ENCODE results near the gene EDIL3.
"Not testable (repeated sequence)": the region's sequence is repeated elsewhere in the genome, so short reads cannot be mapped to it uniquely, and the experiment has no call there.

The EDIL3 gene

DNA sequence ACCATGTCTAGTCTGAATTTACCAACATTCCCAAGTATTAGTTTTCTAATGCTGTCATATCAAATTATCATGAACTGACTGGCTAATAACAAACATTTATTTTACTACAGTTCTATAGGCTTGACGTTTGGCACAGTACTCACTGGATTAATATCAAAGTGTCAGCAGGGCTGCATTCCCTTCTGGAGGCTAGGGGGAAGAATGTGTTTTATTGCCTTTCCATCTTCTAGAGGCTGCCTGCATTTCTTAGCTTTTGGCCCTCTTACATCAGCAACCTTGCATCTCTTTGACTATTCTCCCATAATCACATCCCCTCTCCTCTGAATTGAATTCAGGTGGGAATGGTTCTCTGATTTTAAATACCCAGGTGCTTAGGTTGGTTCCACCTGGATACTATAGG is 84.7 kb downstream of the EDIL3 start:
- DNase-seq (ENCODE audit: low read depth, low spot score): no peak

DNA sequence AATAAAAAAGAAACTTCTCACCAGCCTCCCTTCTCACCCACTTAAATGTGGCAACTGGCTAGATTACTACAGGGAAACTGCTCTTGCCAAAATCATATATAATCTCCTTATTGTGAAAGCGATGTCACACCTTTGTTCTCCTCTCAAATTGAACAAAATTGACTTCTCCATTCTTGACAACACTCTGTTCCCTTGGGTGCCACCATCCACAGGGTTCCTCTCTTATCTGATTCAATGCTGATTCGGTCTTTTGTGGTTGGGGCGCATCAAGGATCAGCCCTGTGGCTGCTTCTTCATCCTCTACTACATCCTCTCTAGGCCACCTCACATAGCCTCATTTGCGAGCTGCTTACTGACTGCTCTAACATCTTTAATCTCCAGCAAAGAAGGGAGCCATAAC is 86.1 kb downstream of the EDIL3 start:
- no peak for DNase-seq (ENCODE audit: low read depth, low spot score)

DNA sequence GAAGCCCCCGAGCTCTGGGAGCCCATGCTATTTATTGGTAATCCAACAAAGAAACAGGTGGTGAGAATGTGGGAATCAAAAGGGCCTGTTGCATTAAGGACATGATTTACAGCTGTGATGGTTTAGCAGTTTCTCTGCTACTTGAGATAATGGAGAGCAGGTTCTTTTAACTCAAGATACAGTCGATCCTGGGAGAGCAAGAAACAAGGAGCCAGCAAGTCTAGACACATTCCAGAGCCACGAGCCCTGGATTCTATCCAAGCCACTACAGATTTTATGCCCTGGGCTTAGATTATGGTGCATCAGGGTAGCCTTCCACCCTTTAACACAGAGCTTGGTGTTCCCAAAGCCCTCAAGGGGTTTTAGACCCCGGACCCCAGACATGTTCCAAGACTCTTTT is 87.0 kb downstream of the EDIL3 start:
- DNase-seq (ENCODE audit: low read depth, low spot score): not testable (repeated sequence)

DNA sequence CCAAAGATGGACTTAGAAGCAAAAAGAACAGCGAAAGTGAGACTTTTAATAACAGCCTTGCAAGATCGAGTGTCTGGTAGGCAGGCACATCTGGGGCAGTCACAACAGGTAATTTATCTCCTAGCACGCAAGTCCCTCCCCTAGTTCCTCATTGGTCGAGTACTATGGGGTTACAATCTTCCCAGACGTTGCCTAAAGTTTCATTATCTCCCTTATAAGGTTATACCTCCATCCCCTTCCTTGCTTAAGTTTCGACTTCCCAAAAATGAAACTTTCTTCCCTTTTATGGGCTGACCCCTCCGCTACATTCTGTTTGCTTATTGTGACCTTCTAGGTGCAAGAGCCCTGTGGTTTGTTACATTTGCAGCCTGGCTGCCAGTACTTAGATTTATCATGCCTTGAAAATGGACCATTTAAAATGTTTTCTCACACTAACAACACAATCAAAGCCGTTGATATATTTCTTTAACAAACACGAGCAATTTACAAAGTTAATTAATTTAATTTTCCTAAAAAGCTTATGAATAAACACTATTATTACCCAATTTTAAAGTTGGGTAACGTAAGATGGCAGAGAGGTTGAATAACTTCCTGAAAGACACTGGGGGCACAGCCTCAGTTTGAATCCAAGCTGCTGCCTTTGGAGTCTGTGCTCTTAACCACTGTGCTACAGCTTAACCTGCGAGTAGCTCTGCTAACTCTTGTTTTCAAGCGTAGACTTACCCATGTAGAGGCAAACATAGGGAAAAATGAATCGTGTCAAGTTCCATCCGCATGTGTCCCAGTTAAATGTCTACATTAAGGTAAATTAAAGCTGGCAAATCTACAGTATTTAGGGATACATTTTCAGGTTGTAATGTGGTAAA is 91.7 kb downstream of the EDIL3 start:
- DNase-seq (ENCODE audit: low read depth, low spot score): no peak

DNA sequence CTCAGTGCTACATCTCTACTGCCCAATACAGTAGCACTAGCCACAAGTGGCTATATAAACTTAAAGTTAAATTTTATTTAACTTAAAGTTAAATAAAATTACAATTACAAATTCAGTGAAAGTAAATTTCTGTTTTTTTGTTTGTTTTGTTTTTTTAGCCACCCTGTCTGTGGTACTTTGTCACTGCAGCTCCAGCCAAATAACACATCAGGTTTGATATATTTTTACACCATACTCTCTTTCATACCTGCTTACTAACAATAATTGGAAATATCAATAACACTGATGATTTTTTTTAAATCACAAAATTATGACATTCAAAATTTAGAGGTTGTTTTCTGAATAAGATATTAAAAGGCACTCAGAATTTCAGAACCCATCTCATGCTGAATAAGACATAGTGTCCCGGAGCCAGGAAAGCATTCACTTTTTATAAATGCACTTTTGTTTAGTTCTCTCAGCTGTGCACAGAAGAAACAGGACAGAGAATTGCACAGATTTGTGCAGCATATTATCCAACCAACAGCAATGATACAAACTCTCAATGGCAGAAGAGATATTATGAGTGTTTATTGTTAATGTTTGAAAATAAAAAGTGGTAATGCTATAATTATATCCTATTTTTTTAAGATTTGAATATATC is 92.6 kb downstream of the EDIL3 start:
- DNase-seq (ENCODE audit: low read depth, low spot score): no peak

DNA sequence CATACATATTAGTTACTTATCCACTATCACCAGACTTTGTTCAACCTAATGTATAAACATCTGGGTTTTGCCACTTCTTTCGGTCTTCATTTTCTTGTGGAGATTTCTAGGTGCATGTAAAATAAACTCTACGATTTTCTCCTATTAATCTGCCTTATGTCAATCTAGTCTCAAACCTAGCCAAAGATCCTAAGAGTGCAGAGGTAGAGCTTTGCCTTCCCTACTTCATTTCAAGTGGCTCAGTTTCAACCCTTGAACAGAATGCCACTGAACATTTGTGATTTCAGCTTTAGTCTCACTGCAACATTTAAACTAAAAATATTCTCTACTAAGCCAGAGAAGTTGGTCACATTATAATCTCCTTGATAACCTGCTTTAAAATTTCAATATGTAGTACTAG is 94.0 kb downstream of the EDIL3 start:
- DNase-seq (ENCODE audit: low read depth, low spot score): no peak

DNA sequence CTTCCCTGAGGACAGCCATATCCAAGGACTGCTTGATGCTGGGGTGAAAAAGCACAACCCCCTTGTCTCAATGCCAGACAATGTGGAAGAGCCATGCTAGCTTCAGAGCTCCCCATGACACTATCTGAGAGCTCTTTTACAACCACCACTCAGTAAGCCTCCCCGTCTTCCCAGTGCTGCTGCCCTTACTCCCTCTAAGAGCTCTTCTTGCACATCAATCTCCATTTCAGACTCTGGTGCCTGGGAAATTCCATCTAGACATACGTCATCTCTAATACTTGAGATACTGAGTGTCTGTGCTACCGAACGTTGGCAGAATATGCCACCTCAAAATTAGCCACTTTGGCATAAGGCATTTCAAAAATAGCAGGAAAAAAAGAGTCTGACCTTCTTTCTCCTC is 94.5 kb downstream of the EDIL3 start:
- no peak for DNase-seq (ENCODE audit: low read depth, low spot score)

DNA sequence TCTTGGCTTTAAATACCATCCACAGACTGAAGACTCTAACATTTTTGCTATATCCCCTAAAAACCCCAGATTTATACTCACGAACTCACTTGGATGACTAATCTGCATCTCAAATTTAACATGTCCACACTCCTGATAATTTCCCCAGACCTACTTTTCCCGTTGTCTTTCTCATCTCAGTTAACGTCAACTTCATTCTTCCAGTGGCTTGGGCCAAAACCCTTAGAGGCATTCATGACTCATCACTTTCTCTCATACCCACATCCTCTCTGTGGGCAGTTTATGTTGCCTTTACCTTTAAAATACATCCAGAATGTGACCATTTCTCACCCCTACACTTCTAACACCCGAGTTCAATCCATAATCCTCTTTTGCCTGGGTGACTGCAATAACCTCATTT is 96.7 kb downstream of the EDIL3 start:
- no peak for DNase-seq (ENCODE audit: low read depth, low spot score)

DNA sequence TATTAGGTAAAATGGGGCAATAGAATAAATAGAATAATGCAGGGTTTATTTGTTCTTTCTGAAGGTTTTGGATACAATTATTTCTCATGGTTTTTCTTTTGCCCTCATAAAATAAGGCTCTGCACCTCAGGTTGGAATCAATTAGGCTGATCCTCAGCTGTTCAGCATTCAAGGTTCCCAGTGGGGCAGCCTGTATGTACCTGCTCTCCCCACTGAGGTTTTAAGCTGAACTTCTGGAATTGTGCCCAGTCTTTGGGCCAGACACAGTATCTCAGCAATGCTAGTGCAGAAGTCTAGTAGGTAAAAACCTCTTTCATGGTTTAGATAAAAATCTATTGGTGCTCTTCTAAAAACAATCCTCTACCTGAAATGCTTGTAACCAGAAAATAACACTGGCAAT is 98.0 kb downstream of the EDIL3 start:
- DNase-seq (ENCODE audit: low read depth, low spot score): no peak

DNA sequence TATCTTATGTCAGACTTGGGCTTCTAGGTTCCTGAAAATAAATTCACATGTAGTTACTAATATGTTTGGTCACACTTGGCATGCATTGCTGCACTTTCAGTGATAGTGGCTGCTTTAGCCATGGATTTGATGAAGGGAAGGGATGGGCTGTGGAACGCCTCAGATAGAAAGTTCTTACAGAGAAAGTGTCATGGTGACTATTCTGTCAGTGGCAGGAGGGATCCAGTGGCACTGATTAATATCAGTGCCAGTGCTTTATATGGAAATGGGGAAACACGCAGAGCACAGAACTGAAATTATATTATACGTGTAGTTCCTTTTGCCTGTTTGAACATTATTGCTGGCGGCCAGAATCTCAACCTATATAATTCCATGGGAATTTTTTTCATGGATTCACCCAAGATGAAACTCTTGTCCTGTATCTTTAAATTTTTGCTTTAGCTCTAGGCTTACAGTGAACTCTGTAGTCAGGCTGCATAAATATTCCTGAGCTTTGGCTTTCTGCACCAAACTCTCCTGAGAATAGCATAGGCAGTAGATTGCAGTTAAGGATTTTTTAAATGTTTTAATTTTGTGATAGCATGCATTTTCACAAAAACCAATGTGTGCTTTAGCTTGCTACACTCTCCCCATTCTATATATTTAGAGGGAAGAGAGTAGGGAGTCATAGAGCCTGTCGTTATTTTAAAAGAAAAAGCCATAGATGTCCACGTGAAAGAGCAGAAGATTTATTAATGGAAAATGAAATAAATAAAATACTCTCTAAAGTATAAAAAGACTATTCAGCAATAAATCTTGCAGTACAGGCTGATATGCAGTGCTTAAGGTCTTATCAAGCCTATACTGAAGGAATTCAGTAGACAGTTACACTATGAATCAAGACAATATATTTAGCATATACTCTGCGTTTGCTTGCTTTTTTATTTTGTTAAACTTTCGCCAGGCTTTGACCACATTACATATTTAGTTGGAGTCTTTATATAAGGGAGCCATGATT is 98.7 kb downstream of the EDIL3 start:
- no peak for DNase-seq (ENCODE audit: low read depth, low spot score)

DNA sequence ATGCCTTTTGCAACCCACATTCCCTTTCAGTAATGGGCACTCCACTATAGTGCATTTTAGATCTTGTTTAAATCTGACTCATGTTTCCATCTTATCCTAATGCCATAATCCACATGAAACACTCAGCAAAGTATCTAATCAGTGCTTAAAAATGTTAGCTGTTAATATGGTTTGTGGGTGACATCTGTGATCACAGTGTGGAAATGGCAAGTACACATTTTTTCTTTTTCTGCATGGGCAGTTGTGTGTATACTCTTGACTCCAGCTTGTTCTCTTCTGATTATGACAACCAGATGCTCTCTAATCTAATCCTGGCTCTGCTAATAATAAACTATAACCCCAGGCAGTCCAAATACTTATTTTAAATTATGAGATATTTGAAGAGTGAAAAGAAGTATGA is 103.3 kb downstream of the EDIL3 start:
- DNase-seq (ENCODE audit: low read depth, low spot score): no peak

DNA sequence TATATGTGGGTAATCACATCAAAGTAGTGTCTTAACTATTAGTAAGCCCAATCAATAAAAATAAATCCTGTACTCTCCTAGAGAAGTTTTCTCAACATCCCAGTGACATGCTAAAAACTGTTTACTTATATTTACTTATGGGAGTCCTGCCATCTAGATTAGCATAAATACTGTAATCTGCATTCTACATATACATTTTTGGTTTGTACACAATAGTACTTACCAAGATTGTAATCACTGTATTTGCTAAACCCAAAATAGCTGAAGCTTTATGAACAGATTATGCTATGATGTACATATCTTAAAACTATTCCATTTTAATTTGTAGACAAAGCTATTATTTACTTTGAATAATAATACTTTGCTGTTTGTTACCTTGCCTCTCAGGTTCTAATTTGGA is 105.4 kb downstream of the EDIL3 start:
- DNase-seq (ENCODE audit: low read depth, low spot score): no peak

DNA sequence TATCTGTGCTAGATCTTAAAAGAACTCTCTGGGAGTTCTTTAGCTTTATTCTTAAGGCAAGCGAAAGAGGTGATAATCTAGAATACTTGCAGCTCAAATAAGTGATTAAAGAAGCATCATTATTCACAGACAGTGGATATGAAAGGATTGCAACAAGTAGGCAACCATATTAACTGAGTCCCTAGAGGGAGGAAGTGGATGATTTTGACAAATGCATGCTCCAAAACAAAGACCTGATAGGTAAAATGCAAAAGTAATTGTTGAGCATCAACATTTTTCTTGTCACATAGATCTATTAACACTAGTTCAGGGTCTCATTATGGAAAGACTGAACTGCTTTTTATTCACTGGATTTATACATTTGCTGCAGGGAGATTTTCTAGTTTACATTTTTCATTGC is 109.1 kb downstream of the EDIL3 start:
- no peak for DNase-seq (ENCODE audit: low read depth, low spot score)

DNA sequence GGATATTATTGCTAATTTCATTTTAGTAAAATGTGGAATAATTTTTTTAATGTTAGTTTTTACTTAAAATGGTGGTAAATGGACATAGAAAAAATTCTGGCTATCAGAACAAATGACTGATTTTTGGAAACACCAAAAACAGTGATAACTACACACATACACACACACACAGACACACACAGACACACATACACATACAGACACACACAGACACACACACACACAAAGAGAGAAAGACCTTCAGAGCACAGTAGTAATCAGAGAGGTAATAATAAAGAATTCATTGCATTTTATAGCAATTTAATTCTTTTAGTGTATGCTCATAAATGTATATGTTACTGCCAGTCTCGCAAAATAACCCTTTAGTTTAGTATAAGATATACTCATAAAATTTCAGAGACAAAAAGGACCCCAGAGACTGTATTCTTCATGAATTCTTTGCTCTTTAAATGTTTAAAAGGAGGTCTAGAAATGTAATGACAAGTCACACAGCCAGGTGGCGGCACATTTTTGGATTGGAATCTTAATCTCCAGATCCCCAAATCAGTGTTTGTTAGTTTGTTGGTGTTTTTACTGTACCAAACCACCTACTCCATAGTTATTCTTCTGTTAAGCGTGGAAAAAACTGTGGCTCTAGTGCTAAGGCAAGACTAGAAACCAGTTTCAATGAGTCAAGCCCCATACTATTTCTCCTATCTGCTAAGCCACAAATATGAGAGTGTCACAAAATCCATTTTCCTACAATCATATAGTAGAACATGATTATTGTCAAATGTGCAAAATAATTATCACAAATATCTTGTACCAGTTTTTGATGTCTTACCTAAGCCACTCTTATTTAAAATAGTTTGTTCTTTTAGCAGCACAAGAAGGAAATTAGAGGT is 109.9 kb downstream of the EDIL3 start:
- DNase-seq (ENCODE audit: low read depth, low spot score): no peak

DNA sequence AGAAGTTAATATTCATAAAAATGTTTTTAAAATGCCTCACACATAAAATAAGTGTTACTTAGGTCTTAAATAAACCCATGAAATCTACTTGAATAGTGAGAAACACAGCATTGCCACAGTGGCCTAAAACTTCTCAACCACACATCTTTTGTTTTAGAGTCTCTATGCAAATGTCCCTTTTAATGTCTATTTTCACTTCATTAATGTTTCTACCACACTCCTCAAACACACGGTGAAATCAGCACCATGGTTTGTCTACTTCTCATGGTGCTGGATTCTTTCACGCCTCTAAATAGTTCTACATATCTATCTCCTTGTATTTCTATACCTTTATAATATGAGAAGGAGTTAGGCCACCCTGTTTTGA is 111.2 kb downstream of the EDIL3 start:
- no peak for DNase-seq (ENCODE audit: low read depth, low spot score)

DNA sequence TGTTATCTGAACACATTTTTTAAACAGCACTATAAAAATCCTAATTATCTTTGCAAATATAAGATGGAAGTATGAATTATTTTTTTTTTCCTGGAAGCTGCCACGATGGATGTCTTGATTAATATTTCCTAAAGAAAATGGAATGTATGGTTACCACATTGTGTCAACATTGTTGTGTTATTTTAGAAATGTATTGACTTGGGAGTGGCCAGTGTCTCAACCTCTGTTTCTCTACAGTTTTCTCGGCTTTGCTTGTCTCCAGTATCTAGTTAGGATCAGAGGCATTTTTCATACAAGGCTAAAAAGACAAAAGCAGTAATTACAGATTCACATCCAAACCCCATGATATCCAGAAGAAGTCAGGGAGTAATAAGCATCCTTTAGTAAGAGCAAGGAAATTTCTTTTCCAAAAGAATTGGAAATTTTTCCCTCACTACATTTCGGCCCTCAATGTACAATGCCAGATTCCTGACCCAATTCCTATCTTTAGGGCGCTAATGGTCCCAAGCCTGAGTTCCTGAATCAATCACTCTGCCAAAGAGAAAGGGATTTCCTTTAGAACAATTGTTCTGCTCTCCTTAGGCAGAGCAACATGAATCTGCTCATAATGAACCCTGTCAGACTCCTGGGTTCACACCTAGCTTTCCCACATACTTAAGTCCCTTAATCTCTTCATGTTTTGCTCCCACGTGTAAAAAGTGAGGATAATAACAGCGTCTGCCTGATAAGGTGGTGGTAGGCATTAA is 111.7 kb downstream of the EDIL3 start:
- DNase-seq (ENCODE audit: low read depth, low spot score): no peak

DNA sequence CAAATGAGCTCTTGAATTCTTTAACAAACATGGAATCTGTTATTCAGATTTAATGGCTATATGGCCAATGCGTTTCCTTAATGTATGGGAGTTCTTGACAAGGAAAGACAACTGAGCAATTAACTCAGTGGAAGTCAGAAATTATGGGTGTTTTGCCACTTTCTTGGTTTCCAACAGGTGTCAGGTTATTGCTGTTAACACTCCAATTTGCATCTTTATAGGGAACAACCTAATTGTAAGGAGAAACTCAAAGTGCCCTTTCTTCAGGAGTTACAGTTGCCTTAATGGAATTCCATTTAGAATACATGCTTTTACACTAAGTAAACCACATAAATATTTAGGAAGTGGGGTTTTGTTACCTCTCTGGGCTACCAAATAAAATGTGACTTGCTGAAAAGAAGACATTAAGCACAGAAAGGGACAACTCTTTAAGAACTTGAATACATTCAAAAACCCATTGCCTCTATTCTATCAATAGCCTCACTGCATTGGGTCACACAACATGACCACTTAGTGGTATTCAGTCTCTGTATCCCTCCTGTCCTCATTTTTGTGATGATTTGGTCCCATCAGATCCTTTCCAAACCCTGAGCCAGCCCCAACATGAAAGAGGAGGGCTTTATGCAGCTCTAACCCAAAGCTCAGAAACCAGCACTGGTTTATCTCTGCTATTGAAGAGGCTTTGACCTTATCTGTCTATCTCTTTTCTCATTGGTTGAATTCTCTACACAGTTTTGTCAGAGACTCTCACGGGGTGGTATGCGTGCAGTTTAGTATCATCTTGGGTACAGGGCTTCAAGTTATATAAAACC is 118.7 kb downstream of the EDIL3 start:
- no peak for DNase-seq (ENCODE audit: low read depth, low spot score)

DNA sequence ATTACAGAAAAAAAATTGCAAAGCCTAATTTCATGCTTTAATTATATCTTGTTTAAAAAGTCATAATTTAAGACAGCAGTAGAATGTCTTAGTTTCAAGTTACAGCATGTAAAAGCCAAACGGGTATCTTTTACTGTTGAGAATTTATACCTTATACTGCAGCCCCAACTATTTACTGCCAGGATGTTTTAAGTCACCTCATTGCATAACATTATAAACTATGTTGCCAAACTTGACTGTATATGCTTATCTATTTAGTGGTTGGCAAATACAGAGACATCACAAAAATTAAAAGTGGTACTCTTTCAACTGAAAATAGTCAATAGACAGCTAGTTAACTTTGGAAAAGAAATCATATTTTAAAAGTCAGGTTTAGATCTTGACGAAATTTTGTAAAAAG is 119.5 kb downstream of the EDIL3 start:
- DNase-seq (ENCODE audit: low read depth, low spot score): no peak

DNA sequence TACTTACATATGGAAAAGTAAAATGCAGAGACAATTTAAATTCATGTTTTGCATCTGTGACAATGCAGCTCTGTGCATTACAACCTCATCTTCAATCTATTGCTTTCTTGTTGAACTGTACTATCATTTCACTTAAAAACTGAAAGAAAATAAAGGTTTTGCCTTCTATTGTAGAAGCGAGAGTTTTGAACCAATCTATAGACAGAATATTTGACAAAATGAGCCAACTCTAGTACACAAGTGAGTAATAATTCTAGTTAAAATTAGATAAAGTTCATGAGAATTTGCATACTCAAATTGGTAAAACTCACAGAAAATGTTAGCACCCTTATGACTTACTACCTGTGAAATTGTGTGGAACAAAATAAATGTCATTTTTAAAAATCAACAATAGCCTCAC is 123.7 kb downstream of the EDIL3 start:
- no peak for DNase-seq (ENCODE audit: low read depth, low spot score)

DNA sequence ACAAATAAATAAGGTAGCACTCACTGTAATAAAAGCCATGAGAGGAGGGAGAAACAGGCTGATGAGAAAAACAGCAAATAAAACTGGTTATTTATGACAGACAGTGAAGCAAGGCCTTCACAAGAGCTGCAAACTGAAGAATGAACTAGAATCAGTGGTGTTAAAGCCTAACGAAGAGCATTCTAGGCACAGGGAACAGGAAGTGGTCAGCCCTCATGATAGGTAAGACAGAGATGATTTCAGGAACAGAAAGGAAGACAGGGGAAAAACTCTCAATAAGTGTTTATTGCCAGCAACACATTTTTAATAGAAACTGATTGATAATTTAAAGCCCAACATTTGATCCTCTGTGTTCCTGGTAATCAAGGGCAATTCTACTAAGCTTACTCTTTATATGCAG is 124.5 kb downstream of the EDIL3 start:
- no peak for DNase-seq (ENCODE audit: low read depth, low spot score)
